Stomach (tissue), 9 donors: Measurements from ENCODE around the gene UGT1A7. TPM values are rescaled to one million over a fixed set of nuclear protein-coding genes. Genes with fewer than 3 reads are reported as not detected.

ENCODE experiments used
- DNase-seq, 2 donors: peaks; one replicate each; pipeline versions ENCODE4 v3.0.0 to v3.0.0-alpha.2; 2013 to 2019
- H3K27ac ChIP-seq, 5 donors: fragments of 200-600 bp in 4 of 5; sonication (generic) in 4 of 5; one replicate each; pipeline ENCODE4 v1.5.1; 2013 to 2019; ENCODE audit warnings: mild to moderate bottlenecking in 1 of 5, moderate library complexity in 1 of 5
- H3K27me3 ChIP-seq, 3 donors: fragments of 200-600 bp; sonication (generic); one replicate each; pipeline ENCODE4 v1.5.1; 2017 to 2019; ENCODE audit warnings: mixed run types in 1 of 3
- H3K36me3 ChIP-seq, 4 donors: fragments of 200-600 bp; sonication (generic); 1 replicate in 3 of 4; 2 replicates in 1 of 4; pipeline ENCODE4 v1.5.1; 2016 to 2019
- H3K4me1 ChIP-seq, 4 donors: fragments of 200-600 bp; sonication (generic); one replicate each; pipeline ENCODE4 v1.5.1; 2016 to 2019
- H3K4me3 ChIP-seq, 4 donors: fragments of 200-600 bp; sonication (generic) in 3 of 4; one replicate each; pipeline ENCODE4 v1.5.1; 2016 to 2019; ENCODE audit warnings: mild to moderate bottlenecking in 1 of 4
- H3K9me3 ChIP-seq, 4 donors: fragments of 200-600 bp; sonication (generic); one replicate each; pipeline ENCODE4 v1.5.1; 2016 to 2019
- EP300 ChIP-seq: sonication (generic); formaldehyde crosslinking; IDR thresholded peaks from one replicate; pipeline ENCODE4 v1.6.1; 2017; ENCODE audit warnings: antibody characterized with exemption
- POLR2A ChIP-seq, 4 donors: fragments of 450-650 bp; IDR thresholded peaks; one replicate each; pipeline ENCODE4 v1.6.1; 2016; ENCODE audit warnings: antibody characterized with exemption in 4 of 4, control low read depth in 2 of 4, mild to moderate bottlenecking in 1 of 4, moderate library complexity in 1 of 4
- POLR2AphosphoS5 ChIP-seq, 3 donors: sonication (generic); formaldehyde crosslinking; IDR thresholded peaks; one replicate each; pipeline ENCODE4 v1.6.1; 2016; ENCODE audit warnings: antibody characterized with exemption in 3 of 3
- WGBS, 5 donors: extraction: QIAGEN DNeasy Blood & Tissue Kit in 3 of 5; methylation state at CpG; one replicate each; pipeline versions ENCODE4 v1.1.5 to v1.1.7; 2013 to 2018; 5-methylcytosine and 5-hydroxymethylcytosine counted together
- intact Hi-C: fragments of 100-400 bp; cut with DNase I; formaldehyde crosslinking; loops from one replicate; pipeline ENCODE4 v1.15.1; 2023; ENCODE audit warnings: low total_unique reads
- polyA plus RNA-seq, 3 donors: library from polyadenylated mRNA; stranded (reverse); fragments of 200-250 nt; gene quantifications; one replicate each; pipeline ENCODE4 v1.2.3, GENCODE V29; 2013
- total RNA-seq, 5 donors: library from RNA; depleted of rRNA; stranded (reverse); fragments of >200 nt; gene quantifications; one replicate each; pipeline versions ENCODE4 v1.1.0 to v1.2.3, GENCODE V29; 2014 to 2016
- TF ChIP-seq, protein P1 (sequence below), 7 experiments: fragments of 450-650 bp in 4 of 7; fragments of 200-600 bp in 3 of 7; sonication (generic) in 3 of 7; IDR thresholded peaks; one replicate each; pipeline ENCODE4 v1.5.1; 2016 to 2019; ENCODE audit warnings: antibody characterized with exemption in 7 of 7, control low read depth in 2 of 7, mild to moderate bottlenecking in 1 of 7
- donor health status: healthy with polysubstance abuse.
- donor health status: Bipolar disorder and iron deficiency.
- donor health status: healthy.

The UGT1A7 gene
- total and polyA plus RNA-seq, 8 donors, result 0.45 to 37.1 (median 3.6) TPM; not detected in 2

DNA sequence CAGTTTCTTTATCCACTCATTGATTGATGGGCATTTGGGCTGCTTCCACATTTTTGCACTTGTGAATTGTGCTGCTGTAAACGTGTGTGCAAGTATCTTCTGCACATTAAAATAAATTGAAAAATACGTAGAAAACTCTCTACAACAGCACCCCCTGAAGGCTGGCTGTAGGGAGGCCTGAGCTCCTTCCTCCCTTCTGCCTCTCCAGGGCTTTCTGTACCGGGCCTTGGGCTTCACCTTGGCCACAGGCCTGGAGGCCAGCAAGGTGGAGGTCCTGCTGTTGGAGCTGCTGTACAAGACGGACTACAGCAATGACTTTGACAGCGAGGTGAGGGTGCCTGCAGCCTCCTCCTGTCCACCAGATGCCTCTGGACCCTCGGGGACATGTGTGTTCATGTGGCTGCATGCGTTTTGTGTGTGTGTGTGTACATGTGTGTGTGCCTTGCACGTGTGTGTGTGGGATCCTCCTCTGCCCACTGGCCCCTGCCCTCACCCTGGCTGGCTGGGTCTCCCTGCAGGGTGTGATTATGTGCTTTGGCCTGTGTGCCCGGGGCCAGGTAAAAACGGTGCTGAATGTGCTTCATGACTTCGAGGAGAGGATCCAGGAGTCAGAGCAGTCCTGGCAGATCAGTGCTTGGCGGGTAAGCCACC is 125.6 kb downstream of the UGT1A7 start:
- Histone ChIP-seq H3K9me3 (no peaks in the 10 kb centered on the region), H3K4me3 (no peak overlapping the region), H3K27me3 (peaks cover 0 to 24% (median 5%) of the 10 kb centered on the region in 3 donors), H3K4me1 (no peaks in the 10 kb centered on the region), H3K27ac (no peak overlapping the region), H3K36me3 (no peaks in the 10 kb centered on the region)
- DNase-seq, result peak in 1 of 2 donors; percentile 17
- intact Hi-C loops, result no loop called here
- TF ChIP-seq, protein P1, sequence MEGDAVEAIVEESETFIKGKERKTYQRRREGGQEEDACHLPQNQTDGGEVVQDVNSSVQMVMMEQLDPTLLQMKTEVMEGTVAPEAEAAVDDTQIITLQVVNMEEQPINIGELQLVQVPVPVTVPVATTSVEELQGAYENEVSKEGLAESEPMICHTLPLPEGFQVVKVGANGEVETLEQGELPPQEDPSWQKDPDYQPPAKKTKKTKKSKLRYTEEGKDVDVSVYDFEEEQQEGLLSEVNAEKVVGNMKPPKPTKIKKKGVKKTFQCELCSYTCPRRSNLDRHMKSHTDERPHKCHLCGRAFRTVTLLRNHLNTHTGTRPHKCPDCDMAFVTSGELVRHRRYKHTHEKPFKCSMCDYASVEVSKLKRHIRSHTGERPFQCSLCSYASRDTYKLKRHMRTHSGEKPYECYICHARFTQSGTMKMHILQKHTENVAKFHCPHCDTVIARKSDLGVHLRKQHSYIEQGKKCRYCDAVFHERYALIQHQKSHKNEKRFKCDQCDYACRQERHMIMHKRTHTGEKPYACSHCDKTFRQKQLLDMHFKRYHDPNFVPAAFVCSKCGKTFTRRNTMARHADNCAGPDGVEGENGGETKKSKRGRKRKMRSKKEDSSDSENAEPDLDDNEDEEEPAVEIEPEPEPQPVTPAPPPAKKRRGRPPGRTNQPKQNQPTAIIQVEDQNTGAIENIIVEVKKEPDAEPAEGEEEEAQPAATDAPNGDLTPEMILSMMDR (IDR thresholded peaks at IDR 0.05), result no peak
- no peak for TF ChIP-seq POLR2A (IDR thresholded peaks at IDR 0.05)
- TF ChIP-seq POLR2AphosphoS5 (IDR thresholded peaks at IDR 0.05), result no peak
- TF ChIP-seq EP300, result no peak
- 68 to 74% (median 73%) methylated on average over 9 to 12 of the region's 12 CpGs for WGBS, 5 donors

DNA sequence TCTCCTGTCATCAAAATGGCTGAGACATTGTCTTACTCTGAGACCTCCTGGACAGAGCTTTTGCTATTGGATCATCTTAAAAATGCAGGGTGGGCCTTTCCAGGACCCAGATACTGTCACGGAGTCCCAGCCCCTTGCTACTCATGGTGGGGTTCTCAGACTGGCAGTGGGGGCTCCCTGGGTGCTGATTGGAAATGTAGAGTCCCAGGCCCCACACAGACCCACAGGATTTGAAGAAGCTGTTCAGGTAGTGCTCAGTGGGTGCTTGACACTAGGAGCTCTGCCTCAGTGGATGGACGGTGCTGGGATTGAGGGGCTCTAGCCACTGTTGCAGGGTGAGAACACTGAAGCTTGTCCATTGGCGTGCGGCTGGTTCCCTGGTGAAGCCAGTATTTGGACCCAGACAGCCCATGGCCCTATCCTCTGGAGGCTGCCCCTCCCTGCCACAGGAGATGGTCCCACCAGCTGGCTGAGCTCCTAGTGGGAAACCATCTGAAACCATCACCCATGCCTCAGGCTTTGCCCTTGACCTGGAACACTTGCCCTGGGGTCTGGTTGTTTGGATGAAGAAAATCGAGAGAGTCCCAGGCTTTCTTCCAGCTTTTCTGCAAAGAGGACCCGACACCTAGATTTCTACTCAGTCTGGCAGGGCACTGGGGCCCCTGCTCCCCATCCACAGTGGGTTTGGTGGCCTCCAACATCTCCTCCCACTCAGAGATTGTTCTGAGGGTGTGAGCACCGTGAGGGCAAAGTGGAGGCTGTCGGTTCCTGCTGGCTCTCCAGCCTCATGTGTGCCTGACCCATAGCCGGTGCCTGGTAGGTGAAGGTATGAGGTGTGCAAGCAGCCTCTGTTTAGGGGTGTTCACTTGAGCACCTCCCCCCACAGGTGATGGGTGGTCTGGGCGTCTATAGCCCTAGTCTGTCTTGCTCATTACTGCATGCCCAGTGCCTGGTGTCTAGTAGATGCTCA is 126.5 kb downstream of the UGT1A7 start:
- peak in 1 of 2 donors; percentile 15 for DNase-seq
- Histone ChIP-seq H3K4me1 (no peaks in the 10 kb centered on the region), H3K4me3 (no peak overlapping the region), H3K27me3 (peaks cover 0 to 24% (median 5%) of the 10 kb centered on the region in 3 donors), H3K27ac (no peak overlapping the region), H3K9me3 (no peaks in the 10 kb centered on the region), H3K36me3 (no peaks in the 10 kb centered on the region)
- TF ChIP-seq POLR2AphosphoS5 (IDR thresholded peaks at IDR 0.05), result no peak
- intact Hi-C loops, result no loop called here
- WGBS, 5 donors, result 40 to 78% (median 76%) methylated on average over 2 to 10 of the region's 10 CpGs

DNA sequence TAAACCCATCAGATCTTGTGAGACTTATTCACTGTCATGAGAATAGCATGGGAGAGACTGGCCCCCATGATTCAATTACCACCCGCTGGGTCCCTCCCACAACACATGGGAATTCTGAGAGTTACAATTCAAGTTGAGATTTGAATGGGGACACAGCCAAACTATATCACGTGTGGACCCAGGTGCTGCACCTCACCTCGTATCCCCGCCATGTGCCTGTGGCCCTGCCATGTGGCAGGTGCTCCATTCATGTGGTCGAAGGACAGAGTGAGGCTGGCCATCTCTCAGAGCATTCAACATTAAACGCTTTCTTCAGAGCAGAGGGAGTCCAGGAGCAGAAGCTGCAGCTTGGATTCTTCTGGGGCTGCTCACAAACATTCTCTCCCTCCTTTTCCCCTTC is 128.7 kb downstream of the UGT1A7 start:
- intact Hi-C loops, result no loop called here
- Histone ChIP-seq H3K9me3 (no peaks in the 10 kb centered on the region), H3K4me3 (no peak overlapping the region), H3K27ac (no peak overlapping the region), H3K36me3 (no peaks in the 10 kb centered on the region), H3K4me1 (no peaks in the 10 kb centered on the region), H3K27me3 (peaks cover 0 to 15% (median 9%) of the 10 kb centered on the region in 3 donors)
- WGBS, 5 donors, result 81 to 95% (median 87%) methylated on average over 2 to 6 of the region's 6 CpGs
- peak in 1 of 2 donors; percentile 5 for DNase-seq
- TF ChIP-seq POLR2A (IDR thresholded peaks at IDR 0.05) (no peak), POLR2AphosphoS5 (IDR thresholded peaks at IDR 0.05) (no peak), EP300 (no peak)
- TF ChIP-seq, protein P1 (IDR thresholded peaks at IDR 0.05), result no peak

DNA sequence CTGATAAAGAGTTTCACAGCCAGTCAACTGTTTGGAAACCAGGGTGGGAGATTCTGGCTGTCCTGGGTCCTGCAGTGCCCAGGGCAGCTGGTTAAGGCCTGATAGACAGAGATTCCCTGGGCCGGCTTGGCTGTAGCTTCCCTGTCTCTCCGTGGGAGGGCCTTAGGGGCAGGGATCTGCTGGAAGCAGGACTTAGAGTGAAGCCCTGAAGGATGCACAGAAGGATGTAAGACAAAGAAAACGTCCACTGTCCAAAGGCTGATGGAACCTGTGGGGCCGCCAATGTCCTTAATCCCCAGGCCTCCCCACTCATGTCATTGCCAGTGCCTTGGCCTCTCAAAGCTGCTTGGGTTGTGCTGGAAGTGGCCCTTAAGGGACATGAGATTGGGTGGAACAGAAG is 129.4 kb downstream of the UGT1A7 start:
- intact Hi-C loops, result no loop called here
- Histone ChIP-seq H3K9me3 (no peaks in the 10 kb centered on the region), H3K27ac (no peak overlapping the region), H3K36me3 (no peaks in the 10 kb centered on the region), H3K27me3 (peaks cover 0 to 15% (median 9%) of the 10 kb centered on the region in 3 donors), H3K4me1 (no peaks in the 10 kb centered on the region), H3K4me3 (no peak overlapping the region)
- peak in 1 of 2 donors; percentile 9 for DNase-seq
- TF ChIP-seq EP300 (no peak), POLR2A (IDR thresholded peaks at IDR 0.05) (no peak), POLR2AphosphoS5 (IDR thresholded peaks at IDR 0.05) (no peak)
- TF ChIP-seq, protein P1 (IDR thresholded peaks at IDR 0.05), result no peak
- 73 to 83% (median 74%) methylated on average over 4 of the region's 4 CpGs for WGBS, 5 donors
